NCI-H187 (cell line): Measurements from ENCODE around the gene TACR2.
A peak's percentile ranks its signal among the peaks of the same experiment; 100 is the strongest.

Experiments
- DNase-seq, 2 experiments: peaks; one replicate each; lab custom pipeline; 2025; lab: John Stamatoyannopoulos, UW

The TACR2 gene

GRCh38 chr10:69416695-69417094 is at the start of gene TACR2:
TSS of gene TACR2 (minus strand) at chr10:69416918. CDS start at chr10:69416323, 595 bp downstream.
- no peak for DNase-seq

- no peak for DNase-seq
These were observed 49.4 kb upstream of the TACR2 start for GRCh38 chr10:69466158-69466490.

- DNase-seq, result no peak
These were observed 48.9 kb upstream of the TACR2 start for GRCh38 chr10:69465457-69466157.

GRCh38 chr10:69464801-69465401 is 48.2 kb upstream of the TACR2 start:
- no peak for DNase-seq

- DNase-seq, result no peak
These were observed 47.7 kb upstream of the TACR2 start for GRCh38 chr10:69464401-69464800.

- no peak for DNase-seq
These were observed 47.2 kb upstream of the TACR2 start for GRCh38 chr10:69463886-69464285.

GRCh38 chr10:69461243-69462025 is 44.7 kb upstream of the TACR2 start:
- DNase-seq, result no peak

GRCh38 chr10:69460576-69461242 is 44.0 kb upstream of the TACR2 start:
- no peak for DNase-seq

GRCh38 chr10:69459893-69460575 is 43.3 kb upstream of the TACR2 start:
- DNase-seq, result no peak

- DNase-seq, result no peak
These were observed 42.5 kb upstream of the TACR2 start for GRCh38 chr10:69459101-69459790.

- DNase-seq, result no peak
These were observed 41.8 kb upstream of the TACR2 start for GRCh38 chr10:69458430-69459100.

GRCh38 chr10:69457771-69458237 is 41.1 kb upstream of the TACR2 start:
- no peak for DNase-seq

- DNase-seq, result no peak
These were observed 40.4 kb upstream of the TACR2 start for GRCh38 chr10:69456880-69457693.

- no peak for DNase-seq
These were observed 38.5 kb upstream of the TACR2 start for GRCh38 chr10:69455006-69455763.

GRCh38 chr10:69453795-69454194 is 37.1 kb upstream of the TACR2 start:
- DNase-seq, result no peak

GRCh38 chr10:69452676-69453415 is 36.1 kb upstream of the TACR2 start:
- no peak for DNase-seq

GRCh38 chr10:69451784-69452251 is 35.1 kb upstream of the TACR2 start:
- DNase-seq, result no peak

GRCh38 chr10:69451209-69451783 is 34.6 kb upstream of the TACR2 start, which contains the start of gene TSPAN15:
TSS of gene TSPAN15 (plus strand) at chr10:69451465. CDS start at chr10:69451595, 130 bp downstream.
- DNase-seq, result peak; percentile 54 to 66
